HG03439 (cell line): ENCODE data around the gene EHD4.

ENCODE experiments used
- ATAC-seq: cut with Tn5 transposase; IDR thresholded peaks from one replicate; pipeline ENCODE4 v1.9.1; 2021; ENCODE audit warnings: mild to moderate bottlenecking, moderate library complexity; ENCODE audit not compliant: unreplicated experiment

The EHD4 gene

GRCh38 chr15:41847981-41848380, 124.4 kb downstream of the EHD4 start:
- no peak for ATAC-seq

GRCh38 chr15:41847206-41847605, 125.2 kb downstream of the EHD4 start:
- no peak for ATAC-seq
